HG03060 (cell line): ENCODE data around the gene PCDH19.
"Not testable (repeated sequence)": the region's sequence is repeated elsewhere in the genome, so short reads cannot be mapped to it uniquely, and the experiment has no call there.

Experiments used
- ATAC-seq: cut with Tn5 transposase; IDR thresholded peaks from one replicate; pipeline ENCODE4 v1.9.1; 2021; ENCODE audit warnings: low read depth, moderate number of reproducible peaks; ENCODE audit not compliant: unreplicated experiment

The PCDH19 gene

GRCh38 chrX:100409610-100410590, at the start of gene PCDH19:
PCDH19 (minus strand) TSS chrX:100410273; CDS start chrX:100408597, 1,676 bp downstream.
- no peak for ATAC-seq

- ATAC-seq: no peak
These were observed 39.9 kb upstream of the PCDH19 start for GRCh38 chrX:100449696-100450608.

GRCh38 chrX:100447655-100448397, 37.8 kb upstream of the PCDH19 start:
- no peak for ATAC-seq

GRCh38 chrX:100445593-100445992, 35.5 kb upstream of the PCDH19 start:
- ATAC-seq: no peak

- ATAC-seq: not testable (repeated sequence)
These were observed 31.2 kb upstream of the PCDH19 start for GRCh38 chrX:100441321-100441720.

- no peak for ATAC-seq
These were observed 29.9 kb upstream of the PCDH19 start for GRCh38 chrX:100440006-100440405.

- ATAC-seq: no peak
These were observed 25.7 kb upstream of the PCDH19 start for GRCh38 chrX:100435726-100436125.

- no peak for ATAC-seq
These were observed 13.9 kb upstream of the PCDH19 start for GRCh38 chrX:100424012-100424411.

- no peak for ATAC-seq
These were observed 8.5 kb upstream of the PCDH19 start for GRCh38 chrX:100418556-100418955.

- no peak for ATAC-seq
These were observed 7.6 kb upstream of the PCDH19 start for GRCh38 chrX:100417681-100418080.

- peak; percentile 80 for ATAC-seq
These were observed 3.2 kb upstream of the PCDH19 start for GRCh38 chrX:100413229-100413628.

- no peak for ATAC-seq
These were observed 2.0 kb upstream of the PCDH19 start for GRCh38 chrX:100411802-100412715.

- ATAC-seq: no peak
These were observed 1.1 kb upstream of the PCDH19 start for GRCh38 chrX:100410901-100411801.

GRCh38 chrX:100408713-100409609, 1.1 kb downstream of the PCDH19 start:
- ATAC-seq: no peak

GRCh38 chrX:100407784-100408712, 2.0 kb downstream of the PCDH19 start:
- ATAC-seq: no peak

GRCh38 chrX:100407147-100407783, 2.8 kb downstream of the PCDH19 start:
- no peak for ATAC-seq
